Measurements from ENCODE around the gene ABHD17C. TPM values are rescaled to one million over a fixed set of nuclear protein-coding genes. Genes with fewer than 3 reads are reported as not detected.

The ABHD17C gene
- total RNA-seq, 1 donor from 2014 or later = 28.2 TPM

- no peaks in the 10 kb centered on the region for H3K4me1 ChIP-seq
- ATAC-seq (no peak), DNase-seq (no peak)
- H3K9me3 ChIP-seq = no peaks in the 10 kb centered on the region
- intact Hi-C loops (cut with DNase I) = no loop called here
- H3K4me3 ChIP-seq = no peak overlapping the region
- no peaks in the 10 kb centered on the region for H3K27me3 ChIP-seq (ENCODE audit: low read depth)
- no peak for TF ChIP-seq CTCF (IDR thresholded peaks at IDR 0.05)
- H3K27ac ChIP-seq = no peak overlapping the region
- no peaks in the 10 kb centered on the region for H3K36me3 ChIP-seq
These were observed 25.3 kb upstream of the ABHD17C start for GRCh38 chr15:80669663-80670273.

GRCh38 chr15:80673561-80674244 lies 21.4 kb upstream of the ABHD17C start:
- Histone ChIP-seq H3K4me1 (no peaks in the 10 kb centered on the region), H3K36me3 (no peaks in the 10 kb centered on the region), H3K27ac (no peak overlapping the region), H3K27me3 (ENCODE audit: low read depth) (no peaks in the 10 kb centered on the region), H3K9me3 (no peaks in the 10 kb centered on the region), H3K4me3 (no peak overlapping the region)
- DNase-seq = no peak
- TF ChIP-seq CTCF (IDR thresholded peaks at IDR 0.05) = no peak
- intact Hi-C loops (cut with DNase I) = no loop called here
- no peak for ATAC-seq

GRCh38 chr15:80674245-80674614 lies 20.9 kb upstream of the ABHD17C start:
- no peak for TF ChIP-seq CTCF (IDR thresholded peaks at IDR 0.05)
- no peak overlapping the region for H3K27ac ChIP-seq
- H3K36me3 ChIP-seq = no peaks in the 10 kb centered on the region
- no peak overlapping the region for H3K4me3 ChIP-seq
- ATAC-seq (no peak), DNase-seq (no peak)
- H3K4me1 ChIP-seq = peaks cover 1% of the 10 kb centered on the region
- H3K27me3 ChIP-seq (ENCODE audit: low read depth) = no peaks in the 10 kb centered on the region
- intact Hi-C loops (cut with DNase I) = no loop called here
- no peaks in the 10 kb centered on the region for H3K9me3 ChIP-seq

- H3K4me1 ChIP-seq = peaks cover 12% of the 10 kb centered on the region
- H3K27me3 ChIP-seq (ENCODE audit: low read depth) = no peaks in the 10 kb centered on the region
- H3K4me3 ChIP-seq = no peak overlapping the region
- no peak overlapping the region for H3K27ac ChIP-seq
- TF ChIP-seq CTCF (IDR thresholded peaks at IDR 0.05) = no peak
- no peak for ATAC-seq
- H3K36me3 ChIP-seq = no peaks in the 10 kb centered on the region
- intact Hi-C loops (cut with DNase I) = no loop called here
- DNase-seq = no peak
- H3K9me3 ChIP-seq = no peaks in the 10 kb centered on the region
These were observed 18.1 kb upstream of the ABHD17C start for GRCh38 chr15:80677041-80677440.

GRCh38 chr15:80679167-80679803 lies 15.8 kb upstream of the ABHD17C start:
- H3K27me3 ChIP-seq (ENCODE audit: low read depth) = no peaks in the 10 kb centered on the region
- intact Hi-C loops (cut with DNase I) = no loop called here
- H3K4me3 ChIP-seq = no peak overlapping the region
- H3K27ac ChIP-seq = peak overlapping the region; percentile 18
- peaks cover 12% of the 10 kb centered on the region for H3K4me1 ChIP-seq
- ATAC-seq (peak; percentile 90 to 91), DNase-seq (no peak)
- H3K36me3 ChIP-seq = no peaks in the 10 kb centered on the region
- no peaks in the 10 kb centered on the region for H3K9me3 ChIP-seq
- no peak for TF ChIP-seq CTCF (IDR thresholded peaks at IDR 0.05)

Measured in lower lobe of right lung (tissue), 2 donors.